ENCODE measurements around the gene ACAA1.

Gene ACAA1

GRCh38 chr3:38110314-38111050 is 26.4 kb downstream of the ACAA1 start:
- H3K4me3 ChIP-seq (ENCODE audit: severe bottlenecking), result no peak overlapping the region
- H3K9me3 ChIP-seq (ENCODE audit: severe bottlenecking), result peaks cover 8% of the 10 kb centered on the region
- TF ChIP-seq, protein P1, sequence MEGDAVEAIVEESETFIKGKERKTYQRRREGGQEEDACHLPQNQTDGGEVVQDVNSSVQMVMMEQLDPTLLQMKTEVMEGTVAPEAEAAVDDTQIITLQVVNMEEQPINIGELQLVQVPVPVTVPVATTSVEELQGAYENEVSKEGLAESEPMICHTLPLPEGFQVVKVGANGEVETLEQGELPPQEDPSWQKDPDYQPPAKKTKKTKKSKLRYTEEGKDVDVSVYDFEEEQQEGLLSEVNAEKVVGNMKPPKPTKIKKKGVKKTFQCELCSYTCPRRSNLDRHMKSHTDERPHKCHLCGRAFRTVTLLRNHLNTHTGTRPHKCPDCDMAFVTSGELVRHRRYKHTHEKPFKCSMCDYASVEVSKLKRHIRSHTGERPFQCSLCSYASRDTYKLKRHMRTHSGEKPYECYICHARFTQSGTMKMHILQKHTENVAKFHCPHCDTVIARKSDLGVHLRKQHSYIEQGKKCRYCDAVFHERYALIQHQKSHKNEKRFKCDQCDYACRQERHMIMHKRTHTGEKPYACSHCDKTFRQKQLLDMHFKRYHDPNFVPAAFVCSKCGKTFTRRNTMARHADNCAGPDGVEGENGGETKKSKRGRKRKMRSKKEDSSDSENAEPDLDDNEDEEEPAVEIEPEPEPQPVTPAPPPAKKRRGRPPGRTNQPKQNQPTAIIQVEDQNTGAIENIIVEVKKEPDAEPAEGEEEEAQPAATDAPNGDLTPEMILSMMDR (IDR thresholded peaks at IDR 0.05; ENCODE audit: poor library complexity, severe bottlenecking), result no peak
- no peak for ATAC-seq (ENCODE audit: low read depth)
- H3K27ac ChIP-seq (ENCODE audit: poor library complexity, severe bottlenecking), result no peak overlapping the region
- H3K27me3 ChIP-seq (ENCODE audit: insufficient read depth, poor library complexity, severe bottlenecking), result no peaks in the 10 kb centered on the region
- DNase-seq (ENCODE audit: low spot score), result no peak
- no peaks in the 10 kb centered on the region for H3K4me1 ChIP-seq (ENCODE audit: insufficient read depth, poor library complexity, severe bottlenecking)
- H3K36me3 ChIP-seq (ENCODE audit: low read depth), result no peaks in the 10 kb centered on the region

DNA sequence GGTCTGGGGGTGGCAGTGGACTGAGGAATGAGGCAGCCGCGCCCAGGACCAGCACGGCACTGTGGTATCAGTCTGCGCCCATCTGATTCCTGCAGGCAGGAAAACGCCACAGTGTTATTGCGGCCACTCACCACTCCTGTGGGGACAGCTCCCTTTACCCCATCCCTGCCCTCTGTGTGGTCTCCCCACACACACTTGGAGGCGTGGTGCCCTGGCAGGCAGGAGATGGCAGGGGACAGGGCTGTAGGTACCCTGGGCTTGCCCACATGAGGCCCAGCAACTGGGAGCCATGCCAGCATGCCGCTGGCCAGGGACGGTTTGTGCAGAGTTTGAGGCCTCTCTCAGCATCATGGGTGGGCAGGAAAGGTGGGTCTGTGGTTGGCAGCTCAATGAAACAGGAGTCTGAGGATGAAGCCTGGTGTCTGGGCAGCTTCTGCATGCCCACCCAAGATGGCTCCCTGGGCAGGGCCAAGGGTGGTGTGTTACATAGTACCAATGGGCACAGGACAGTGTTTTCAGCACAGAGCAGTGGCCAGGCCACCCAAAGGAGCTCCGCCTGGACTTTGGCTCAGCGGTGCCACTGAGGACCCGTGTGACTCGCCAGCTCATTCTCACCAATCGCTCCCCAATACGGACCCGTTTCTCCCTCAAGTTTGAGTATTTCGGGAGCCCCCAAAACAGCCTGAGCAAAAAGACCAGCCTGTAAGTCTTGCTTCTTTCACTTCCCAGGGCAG is 27.2 kb downstream of the ACAA1 start:
- DNase-seq (ENCODE audit: low spot score) (no peak), ATAC-seq (ENCODE audit: low read depth) (no peak)
- H3K4me1 ChIP-seq (ENCODE audit: insufficient read depth, poor library complexity, severe bottlenecking), result no peaks in the 10 kb centered on the region

DNA sequence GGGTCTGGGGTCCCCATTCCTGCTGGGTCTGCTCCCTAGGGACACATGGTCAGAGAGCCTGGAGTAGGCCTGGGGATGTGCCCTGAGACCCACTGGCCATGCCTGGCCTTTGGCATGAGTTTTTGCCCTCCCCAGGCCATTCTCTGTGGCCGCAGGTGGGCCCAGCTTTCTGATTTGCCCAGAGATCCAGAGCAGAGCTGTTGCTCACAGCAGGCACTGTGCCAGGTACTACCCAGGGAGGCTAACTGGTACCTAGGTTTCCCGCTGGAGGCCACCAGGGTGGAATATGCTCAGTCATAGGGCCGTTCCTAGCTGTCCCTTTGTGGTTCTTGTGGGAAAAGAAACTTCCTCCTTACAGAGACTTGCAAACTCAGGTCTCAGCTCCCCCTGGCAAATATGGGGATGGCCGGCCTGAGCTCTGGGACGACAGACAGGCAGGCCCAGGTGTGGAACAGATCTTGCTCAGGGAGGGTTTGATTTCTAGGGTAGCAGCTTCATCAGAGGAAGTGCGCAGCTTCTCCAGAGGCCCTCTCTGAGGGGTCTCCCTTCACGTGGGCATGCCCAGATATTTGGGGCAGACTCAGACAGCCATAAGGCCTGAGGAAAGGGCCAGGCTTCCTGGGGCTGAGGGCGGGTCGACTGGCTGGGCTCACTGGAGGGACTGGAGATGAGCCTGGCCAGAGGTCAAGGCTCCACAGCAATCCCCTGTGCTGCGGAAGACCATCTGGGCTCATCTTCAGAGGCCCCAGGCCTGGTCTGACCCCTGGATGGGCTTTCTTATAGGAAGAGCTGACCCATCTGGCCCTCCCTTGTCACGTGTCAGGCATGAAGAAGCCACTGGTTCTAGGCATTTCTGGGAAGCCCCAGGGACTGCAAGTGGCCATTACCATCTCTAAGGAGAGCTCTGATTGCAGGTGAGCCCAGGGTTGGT is 28.0 kb downstream of the ACAA1 start:
- no peak for DNase-seq (ENCODE audit: low spot score)
- Histone ChIP-seq H3K27ac (ENCODE audit: poor library complexity, severe bottlenecking) (no peak overlapping the region), H3K9me3 (ENCODE audit: severe bottlenecking) (peaks cover 12% of the 10 kb centered on the region), H3K27me3 (ENCODE audit: insufficient read depth, poor library complexity, severe bottlenecking) (no peaks in the 10 kb centered on the region), H3K4me3 (ENCODE audit: severe bottlenecking) (no peak overlapping the region), H3K4me1 (ENCODE audit: insufficient read depth, poor library complexity, severe bottlenecking) (no peaks in the 10 kb centered on the region), H3K36me3 (ENCODE audit: low read depth) (no peaks in the 10 kb centered on the region)
- TF ChIP-seq, protein P1 (IDR thresholded peaks at IDR 0.05; ENCODE audit: poor library complexity, severe bottlenecking), result no peak
- no peak for ATAC-seq (ENCODE audit: low read depth)

More for the DNA sequence above, 27.2 kb downstream of the ACAA1 start:
- Histone ChIP-seq H3K27me3 (ENCODE audit: insufficient read depth, poor library complexity, severe bottlenecking) (no peaks in the 10 kb centered on the region), H3K4me3 (ENCODE audit: severe bottlenecking) (no peak overlapping the region), H3K9me3 (ENCODE audit: severe bottlenecking) (peaks cover 12% of the 10 kb centered on the region), H3K27ac (ENCODE audit: poor library complexity, severe bottlenecking) (no peak overlapping the region), H3K36me3 (ENCODE audit: low read depth) (no peaks in the 10 kb centered on the region)
- TF ChIP-seq, protein P1 (IDR thresholded peaks at IDR 0.05; ENCODE audit: poor library complexity, severe bottlenecking), result no peak

DNA sequence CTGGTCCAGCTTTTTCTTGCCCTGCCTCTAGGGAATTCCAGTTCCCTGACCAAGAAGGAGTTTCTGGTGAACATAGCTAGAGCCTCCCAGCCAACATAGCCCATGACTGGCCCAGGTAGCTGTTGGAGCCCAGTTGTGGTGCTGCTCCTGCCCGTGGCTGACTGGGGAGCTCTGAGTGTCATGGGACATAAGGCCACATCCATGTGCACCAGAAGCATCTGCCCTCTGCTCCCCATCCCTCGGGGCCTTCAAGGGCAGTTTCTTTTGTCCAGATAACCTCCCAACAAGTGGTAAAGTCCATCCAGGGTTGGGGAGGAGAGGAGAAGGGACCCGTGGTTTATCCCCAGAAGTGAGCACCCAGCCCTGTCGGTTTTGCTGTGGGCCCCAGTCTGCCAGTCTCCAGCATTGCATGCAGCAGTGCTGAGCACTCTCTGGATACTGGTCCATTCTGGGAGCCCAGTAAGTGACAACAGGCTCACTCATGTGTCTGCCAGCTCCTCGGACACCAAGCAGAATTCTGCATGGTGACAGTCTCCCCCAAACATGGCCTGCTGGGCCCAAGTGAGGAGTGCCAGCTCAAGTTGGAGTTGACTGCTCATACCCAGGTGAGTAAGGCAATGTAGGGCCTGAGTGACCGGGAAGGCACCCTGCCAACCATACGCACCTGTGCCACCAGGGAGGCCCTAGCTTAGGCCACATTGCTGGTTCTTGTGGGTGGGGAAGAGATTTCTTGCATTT is 28.8 kb downstream of the ACAA1 start:
- no peak overlapping the region for H3K4me3 ChIP-seq (ENCODE audit: severe bottlenecking)
- ATAC-seq (ENCODE audit: low read depth) (no peak), DNase-seq (ENCODE audit: low spot score) (no peak)
- H3K36me3 ChIP-seq (ENCODE audit: low read depth), result no peaks in the 10 kb centered on the region
- no peak overlapping the region for H3K27ac ChIP-seq (ENCODE audit: poor library complexity, severe bottlenecking)
- H3K4me1 ChIP-seq (ENCODE audit: insufficient read depth, poor library complexity, severe bottlenecking), result no peaks in the 10 kb centered on the region
- H3K9me3 ChIP-seq (ENCODE audit: severe bottlenecking), result peaks cover 12% of the 10 kb centered on the region
- TF ChIP-seq, protein P1 (IDR thresholded peaks at IDR 0.05; ENCODE audit: poor library complexity, severe bottlenecking), result no peak
- H3K27me3 ChIP-seq (ENCODE audit: insufficient read depth, poor library complexity, severe bottlenecking), result no peaks in the 10 kb centered on the region
